Gastroesophageal sphincter (tissue), 3 donors: Measurements from ENCODE around the gene CDC42BPB.

Experiments
- CTCF ChIP-seq, 4 experiments: fragments of 200-600 bp in 2 of 4; fragments of 450-650 bp in 2 of 4; sonication (generic) in 1 of 4; IDR thresholded peaks; one replicate each; pipeline ENCODE4 v1.5.1; 2017 to 2019; ENCODE audit warnings: antibody characterized with exemption in 4 of 4, mild to moderate bottlenecking in 2 of 4, moderate library complexity in 2 of 4
- EP300 ChIP-seq: sonication (generic); formaldehyde crosslinking; IDR thresholded peaks from one replicate; pipeline ENCODE4 v1.6.1; 2017; ENCODE audit warnings: antibody characterized with exemption, mild to moderate bottlenecking
- POLR2A ChIP-seq, 2 donors: fragments of 450-650 bp; IDR thresholded peaks; one replicate each; pipeline ENCODE4 v1.6.1; 2017; ENCODE audit warnings: antibody characterized with exemption in 2 of 2, mild to moderate bottlenecking in 2 of 2, moderate library complexity in 1 of 2
- POLR2AphosphoS5 ChIP-seq: sonication (generic); formaldehyde crosslinking; IDR thresholded peaks from one replicate; pipeline ENCODE4 v1.6.1; 2017; ENCODE audit warnings: antibody characterized with exemption

- TF ChIP-seq POLR2AphosphoS5: no peak
- no peak for TF ChIP-seq CTCF (IDR thresholded peaks at IDR 0.05)
- no peak for TF ChIP-seq EP300
- no peak for TF ChIP-seq POLR2A (IDR thresholded peaks at IDR 0.05)
Measured at GRCh38 chr14:102915292-102916110, 141.8 kb downstream of the CDC42BPB start.
